HEK293T (cell line): ENCODE measurements around the gene NSFL1C.

ENCODE experiments used
- FOXM1 ChIP-seq: fragments of 450-650 bp; IDR thresholded peaks from 2 replicates; pipeline ENCODE4 v1.6.1; 2017; ENCODE audit warnings: mild to moderate bottlenecking, borderline replicate concordance
- LEF1 ChIP-seq: fragments of 450-650 bp; IDR thresholded peaks from 2 replicates; pipeline ENCODE4 v1.6.1; 2017; ENCODE audit warnings: mild to moderate bottlenecking, borderline replicate concordance
- NFRKB ChIP-seq: fragments of 450-650 bp; IDR thresholded peaks from 2 replicates; pipeline ENCODE4 v1.6.1; 2016; ENCODE audit warnings: mild to moderate bottlenecking, moderate library complexity
- SP1 ChIP-seq: fragments of 450-650 bp; IDR thresholded peaks from 2 replicates; pipeline ENCODE4 v1.6.1; 2017
- SUZ12 ChIP-seq: fragments of 450-650 bp; IDR thresholded peaks from 2 replicates; pipeline ENCODE4 v1.6.1; 2016; ENCODE audit warnings: mild to moderate bottlenecking
- TARDBP ChIP-seq: fragments of 450-650 bp; IDR thresholded peaks from 2 replicates; pipeline ENCODE4 v1.6.1; 2016

GRCh38 chr20:1460275-1460674 is 6.4 kb downstream of the NSFL1C start:
- TF ChIP-seq TARDBP (no peak), SUZ12 (no peak), NFRKB (no peak), SP1 (no peak), FOXM1 (no peak), LEF1 (no peak)
